ENCODE measurements around the gene SERINC3. TPM values are rescaled to one million over a fixed set of nuclear protein-coding genes. Genes with fewer than 3 reads are reported as not detected.

The SERINC3 gene
- total and polyA plus RNA-seq, 2 of the 13 experiments (the other 11 are each of a cell fraction or from before 2014, with no cell fraction given), result 82.0 to 226 TPM

DNA sequence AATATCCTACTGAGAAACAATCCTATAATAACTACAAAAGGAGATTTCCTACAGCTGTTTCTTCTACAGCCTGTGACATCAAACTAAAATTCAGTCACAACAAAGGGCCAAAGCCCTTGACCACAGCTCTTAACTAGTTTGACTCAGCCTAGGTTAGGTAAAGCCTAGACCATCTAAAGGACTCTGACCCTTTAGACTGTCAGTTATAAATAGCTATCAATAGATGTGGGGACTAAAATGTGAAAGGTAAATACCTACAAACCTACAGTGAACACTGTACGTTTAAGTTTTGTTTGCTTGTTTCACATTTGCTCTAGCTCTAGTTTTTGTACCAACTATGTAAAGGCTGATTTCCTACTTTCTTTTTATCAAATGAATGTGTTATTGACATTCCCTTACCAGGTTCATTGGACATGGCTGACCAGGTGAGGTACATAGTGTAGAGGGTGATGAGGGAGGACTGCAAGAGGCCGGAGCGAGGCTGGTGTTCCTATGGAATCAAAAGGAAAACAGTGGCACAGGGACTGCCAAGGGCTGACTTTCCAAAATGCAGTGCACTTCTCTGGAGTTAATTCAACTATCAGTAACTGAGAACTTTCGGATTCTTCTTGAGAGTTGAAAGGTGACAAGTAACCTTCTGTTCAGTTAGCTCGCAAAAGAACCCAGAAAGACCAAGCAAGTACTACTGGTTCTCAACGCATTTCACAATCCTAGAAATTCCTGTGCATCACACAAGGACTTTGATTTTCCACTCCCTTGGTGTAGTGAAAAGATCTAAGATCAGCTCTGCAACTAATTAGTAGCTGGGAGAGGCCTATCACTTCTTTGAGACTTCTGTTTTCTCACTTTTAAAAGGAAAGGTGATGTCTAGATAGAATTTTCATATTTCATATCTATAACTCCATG is 17.2 kb downstream of the SERINC3 start (continued):
- no peak for TF ChIP-seq ZNF468 (CRISPR knock-in tag; IDR thresholded peaks at IDR 0.05)
- no peak for TF ChIP-seq SPEN (CRISPR knock-in tag; IDR thresholded peaks at IDR 0.05; ENCODE audit: low read depth)
- peak; percentile 93 for TF ChIP-seq ZNF263 (CRISPR knock-in tag; IDR thresholded peaks at IDR 0.05)
- no peak for TF ChIP-seq ZMAT3 (CRISPR knock-in tag; conservative IDR thresholded peaks at IDR 0.05)
- no peak for TF ChIP-seq PHF5A (CRISPR knock-in tag; IDR thresholded peaks at IDR 0.05; ENCODE audit: low read depth, unreplicated experiment)
- no peak for TF ChIP-seq ZNF552 (CRISPR knock-in tag; IDR thresholded peaks at IDR 0.05; ENCODE audit: borderline replicate concordance)
- TF ChIP-seq, protein P1, sequence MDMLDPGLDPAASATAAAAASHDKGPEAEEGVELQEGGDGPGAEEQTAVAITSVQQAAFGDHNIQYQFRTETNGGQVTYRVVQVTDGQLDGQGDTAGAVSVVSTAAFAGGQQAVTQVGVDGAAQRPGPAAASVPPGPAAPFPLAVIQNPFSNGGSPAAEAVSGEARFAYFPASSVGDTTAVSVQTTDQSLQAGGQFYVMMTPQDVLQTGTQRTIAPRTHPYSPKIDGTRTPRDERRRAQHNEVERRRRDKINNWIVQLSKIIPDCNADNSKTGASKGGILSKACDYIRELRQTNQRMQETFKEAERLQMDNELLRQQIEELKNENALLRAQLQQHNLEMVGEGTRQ (IDR thresholded peaks at IDR 0.05; ENCODE audit: low read depth, low read length), result no peak
- TF ChIP-seq, protein P1 (CRISPR knock-in tag; IDR thresholded peaks at IDR 0.05; ENCODE audit: borderline replicate concordance), result no peak
- TF ChIP-seq PPARG (CRISPR knock-in tag; conservative IDR thresholded peaks at IDR 0.05), result no peak
- no peak for TF ChIP-seq KMT2A (CRISPR knock-in tag; IDR thresholded peaks at IDR 0.05)
- no peak for TF ChIP-seq NFYB (CRISPR knock-in tag; IDR thresholded peaks at IDR 0.05)
- no peak for TF ChIP-seq ZNF543 (CRISPR knock-in tag; IDR thresholded peaks at IDR 0.05)
- TF ChIP-seq RAD51 (IDR thresholded peaks at IDR 0.05; ENCODE audit: borderline replicate concordance), result no peak
- TF ChIP-seq, protein P2, sequence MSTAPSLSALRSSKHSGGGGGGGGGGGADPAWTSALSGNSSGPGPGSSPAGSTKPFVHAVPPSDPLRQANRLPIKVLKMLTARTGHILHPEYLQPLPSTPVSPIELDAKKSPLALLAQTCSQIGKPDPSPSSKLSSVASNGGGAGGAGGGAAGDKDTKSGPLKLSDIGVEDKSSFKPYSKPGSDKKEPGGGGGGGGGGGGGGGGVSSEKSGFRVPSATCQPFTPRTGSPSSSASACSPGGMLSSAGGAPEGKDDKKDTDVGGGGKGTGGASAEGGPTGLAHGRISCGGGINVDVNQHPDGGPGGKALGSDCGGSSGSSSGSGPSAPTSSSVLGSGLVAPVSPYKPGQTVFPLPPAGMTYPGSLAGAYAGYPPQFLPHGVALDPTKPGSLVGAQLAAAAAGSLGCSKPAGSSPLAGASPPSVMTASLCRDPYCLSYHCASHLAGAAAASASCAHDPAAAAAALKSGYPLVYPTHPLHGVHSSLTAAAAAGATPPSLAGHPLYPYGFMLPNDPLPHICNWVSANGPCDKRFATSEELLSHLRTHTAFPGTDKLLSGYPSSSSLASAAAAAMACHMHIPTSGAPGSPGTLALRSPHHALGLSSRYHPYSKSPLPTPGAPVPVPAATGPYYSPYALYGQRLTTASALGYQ (CRISPR knock-in tag; IDR thresholded peaks at IDR 0.05), result no peak
- no peak for TF ChIP-seq MTF1 (CRISPR knock-in tag; IDR thresholded peaks at IDR 0.05)
- no peak for TF ChIP-seq ZNF570 (CRISPR knock-in tag; IDR thresholded peaks at IDR 0.05; ENCODE audit: borderline replicate concordance)
- no peak for TF ChIP-seq ZNF737 (CRISPR knock-in tag; IDR thresholded peaks at IDR 0.05; ENCODE audit: borderline replicate concordance)
- TF ChIP-seq, protein P3, sequence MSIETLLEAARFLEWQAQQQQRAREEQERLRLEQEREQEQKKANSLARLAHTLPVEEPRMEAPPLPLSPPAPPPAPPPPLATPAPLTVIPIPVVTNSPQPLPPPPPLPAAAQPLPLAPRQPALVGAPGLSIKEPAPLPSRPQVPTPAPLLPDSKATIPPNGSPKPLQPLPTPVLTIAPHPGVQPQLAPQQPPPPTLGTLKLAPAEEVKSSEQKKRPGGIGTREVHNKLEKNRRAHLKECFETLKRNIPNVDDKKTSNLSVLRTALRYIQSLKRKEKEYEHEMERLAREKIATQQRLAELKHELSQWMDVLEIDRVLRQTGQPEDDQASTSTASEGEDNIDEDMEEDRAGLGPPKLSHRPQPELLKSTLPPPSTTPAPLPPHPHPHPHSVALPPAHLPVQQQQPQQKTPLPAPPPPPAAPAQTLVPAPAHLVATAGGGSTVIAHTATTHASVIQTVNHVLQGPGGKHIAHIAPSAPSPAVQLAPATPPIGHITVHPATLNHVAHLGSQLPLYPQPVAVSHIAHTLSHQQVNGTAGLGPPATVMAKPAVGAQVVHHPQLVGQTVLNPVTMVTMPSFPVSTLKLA (IDR thresholded peaks at IDR 0.05), result peak; percentile 39; the same call in 1 of the 2 replicates
- no peak for TF ChIP-seq SMARCE1 (IDR thresholded peaks at IDR 0.05; ENCODE audit: borderline replicate concordance)
- TF ChIP-seq KMT2B (CRISPR knock-in tag; IDR thresholded peaks at IDR 0.05), result no peak
- TF ChIP-seq ZNF530 (CRISPR knock-in tag; IDR thresholded peaks at IDR 0.05; ENCODE audit: low read depth), result no peak
- TF ChIP-seq, protein P4, sequence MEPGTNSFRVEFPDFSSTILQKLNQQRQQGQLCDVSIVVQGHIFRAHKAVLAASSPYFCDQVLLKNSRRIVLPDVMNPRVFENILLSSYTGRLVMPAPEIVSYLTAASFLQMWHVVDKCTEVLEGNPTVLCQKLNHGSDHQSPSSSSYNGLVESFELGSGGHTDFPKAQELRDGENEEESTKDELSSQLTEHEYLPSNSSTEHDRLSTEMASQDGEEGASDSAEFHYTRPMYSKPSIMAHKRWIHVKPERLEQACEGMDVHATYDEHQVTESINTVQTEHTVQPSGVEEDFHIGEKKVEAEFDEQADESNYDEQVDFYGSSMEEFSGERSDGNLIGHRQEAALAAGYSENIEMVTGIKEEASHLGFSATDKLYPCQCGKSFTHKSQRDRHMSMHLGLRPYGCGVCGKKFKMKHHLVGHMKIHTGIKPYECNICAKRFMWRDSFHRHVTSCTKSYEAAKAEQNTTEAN (CRISPR knock-in tag; conservative IDR thresholded peaks at IDR 0.05), result no peak
- no peak for TF ChIP-seq ZSCAN31 (CRISPR knock-in tag; IDR thresholded peaks at IDR 0.05; ENCODE audit: low read depth)
- no peak for TF ChIP-seq SIX4 (CRISPR knock-in tag; IDR thresholded peaks at IDR 0.05)
